Esophagus muscularis mucosa (tissue), 4 donors: ENCODE results near the gene KCND3. TPM values are rescaled to one million over a fixed set of nuclear protein-coding genes. Genes with fewer than 3 reads are reported as not detected.

Source experiments
- DNase-seq: peaks from one replicate; pipeline ENCODE4 v3.0.0-alpha.2; 2017; ENCODE audit errors: extremely low spot score
- H3K27ac ChIP-seq, 4 donors: fragments of 200-600 bp; sonication (generic); replicated peaks in 1 of 4; 1 replicate in 3 of 4; 2 replicates in 1 of 4; pipeline ENCODE4 v1.5.1; 2016 to 2019; ENCODE audit warnings: mild to moderate bottlenecking in 1 of 4
- H3K27me3 ChIP-seq, 4 donors: fragments of 200-600 bp; sonication (generic); one replicate each; pipeline versions ENCODE4 v1.5.1 to v1.6.0; 2016 to 2019
- H3K36me3 ChIP-seq, 4 donors: fragments of 200-600 bp; sonication (generic); one replicate each; pipeline ENCODE4 v1.5.1; 2016 to 2019
- H3K4me1 ChIP-seq, 4 donors: fragments of 200-600 bp; sonication (generic); one replicate each; pipeline ENCODE4 v1.5.1; 2016 to 2019
- H3K4me3 ChIP-seq, 4 donors: fragments of 200-600 bp; sonication (generic); 1 replicate in 2 of 4; 2 replicates in 2 of 4; pipeline ENCODE4 v1.5.1; 2016 to 2019; ENCODE audit warnings: mild to moderate bottlenecking in 4 of 4, moderate library complexity in 1 of 4
- H3K9me3 ChIP-seq, 4 donors: fragments of 200-600 bp; sonication (generic); 1 replicate in 3 of 4; 2 replicates in 1 of 4; pipeline ENCODE4 v1.5.1; 2016 to 2019
- EP300 ChIP-seq: sonication (generic); formaldehyde crosslinking; IDR thresholded peaks from one replicate; pipeline ENCODE4 v1.6.1; 2017; ENCODE audit warnings: antibody characterized with exemption
- POLR2A ChIP-seq: fragments of 450-650 bp; IDR thresholded peaks from one replicate; pipeline ENCODE4 v1.6.1; 2017; ENCODE audit warnings: antibody characterized with exemption, moderate library complexity, mild to moderate bottlenecking, low read depth
- POLR2AphosphoS5 ChIP-seq, 2 donors: sonication (generic); formaldehyde crosslinking; IDR thresholded peaks; one replicate each; pipeline ENCODE4 v1.6.1; 2017; ENCODE audit warnings: antibody characterized with exemption in 2 of 2
- WGBS: methylation state at CpG from one replicate; pipeline ENCODE4 v1.1.5; 2018; 5-methylcytosine and 5-hydroxymethylcytosine counted together
- intact Hi-C: fragments of 100-400 bp; cut with DNase I; formaldehyde crosslinking; loops from one replicate; pipeline ENCODE4 v1.15.1; 2023
- total RNA-seq, 4 donors: library from RNA; depleted of rRNA; stranded (reverse); fragments of >200 nt; gene quantifications; one replicate each; pipeline versions ENCODE4 v1.1.0 to v1.2.1, GENCODE V29; 2016
- TF ChIP-seq, protein P1 (sequence below), 3 experiments: fragments of 200-600 bp in 2 of 3; fragments of 450-650 bp in 1 of 3; sonication (generic) in 2 of 3; IDR thresholded peaks; one replicate each; pipeline ENCODE4 v1.5.1; 2017 to 2019; ENCODE audit warnings: antibody characterized with exemption in 3 of 3, mild to moderate bottlenecking in 2 of 3, moderate library complexity in 1 of 3

Gene KCND3
- total RNA-seq, 4 donors from 2014 or later, result 25.7 to 57.6 (median 47.5) TPM

DNA sequence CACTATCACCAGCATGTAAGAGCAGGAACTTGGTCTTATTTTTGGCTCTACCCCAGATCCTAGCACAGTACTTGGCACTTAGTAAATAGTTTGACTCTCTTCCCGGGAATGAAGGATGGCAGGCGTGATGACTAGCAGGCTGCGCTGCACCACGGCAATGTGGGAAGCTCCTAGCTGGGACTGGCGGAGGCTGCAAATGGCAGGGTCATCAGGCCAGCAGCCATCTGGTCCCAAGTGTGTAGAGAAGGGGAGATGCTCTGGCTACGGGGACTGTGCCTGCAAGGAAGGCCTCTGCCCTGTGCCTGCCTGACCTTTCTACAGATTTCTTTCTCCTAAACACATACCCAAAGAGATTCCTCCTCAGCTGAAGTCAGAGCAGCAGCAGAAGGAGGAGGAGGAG is 95.0 kb downstream of the KCND3 start:
- H3K9me3 ChIP-seq, result no peaks in the 10 kb centered on the region
- intact Hi-C loops, result no loop called here
- TF ChIP-seq, protein P1, sequence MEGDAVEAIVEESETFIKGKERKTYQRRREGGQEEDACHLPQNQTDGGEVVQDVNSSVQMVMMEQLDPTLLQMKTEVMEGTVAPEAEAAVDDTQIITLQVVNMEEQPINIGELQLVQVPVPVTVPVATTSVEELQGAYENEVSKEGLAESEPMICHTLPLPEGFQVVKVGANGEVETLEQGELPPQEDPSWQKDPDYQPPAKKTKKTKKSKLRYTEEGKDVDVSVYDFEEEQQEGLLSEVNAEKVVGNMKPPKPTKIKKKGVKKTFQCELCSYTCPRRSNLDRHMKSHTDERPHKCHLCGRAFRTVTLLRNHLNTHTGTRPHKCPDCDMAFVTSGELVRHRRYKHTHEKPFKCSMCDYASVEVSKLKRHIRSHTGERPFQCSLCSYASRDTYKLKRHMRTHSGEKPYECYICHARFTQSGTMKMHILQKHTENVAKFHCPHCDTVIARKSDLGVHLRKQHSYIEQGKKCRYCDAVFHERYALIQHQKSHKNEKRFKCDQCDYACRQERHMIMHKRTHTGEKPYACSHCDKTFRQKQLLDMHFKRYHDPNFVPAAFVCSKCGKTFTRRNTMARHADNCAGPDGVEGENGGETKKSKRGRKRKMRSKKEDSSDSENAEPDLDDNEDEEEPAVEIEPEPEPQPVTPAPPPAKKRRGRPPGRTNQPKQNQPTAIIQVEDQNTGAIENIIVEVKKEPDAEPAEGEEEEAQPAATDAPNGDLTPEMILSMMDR (IDR thresholded peaks at IDR 0.05), result no peak
- TF ChIP-seq EP300 (no peak), POLR2A (no peak), POLR2AphosphoS5 (IDR thresholded peaks at IDR 0.05) (no peak)
- DNase-seq, result no peak
- peaks cover 0 to 4% (median 0%) of the 10 kb centered on the region in 4 donors for H3K36me3 ChIP-seq
- no peak overlapping the region for H3K27ac ChIP-seq
- no peaks in the 10 kb centered on the region for H3K27me3 ChIP-seq
- no peak overlapping the region for H3K4me3 ChIP-seq
- peaks cover 0 to 12% (median 3%) of the 10 kb centered on the region in 4 donors for H3K4me1 ChIP-seq
- 82% methylated on average over 6 of the region's 6 CpGs for WGBS

DNA sequence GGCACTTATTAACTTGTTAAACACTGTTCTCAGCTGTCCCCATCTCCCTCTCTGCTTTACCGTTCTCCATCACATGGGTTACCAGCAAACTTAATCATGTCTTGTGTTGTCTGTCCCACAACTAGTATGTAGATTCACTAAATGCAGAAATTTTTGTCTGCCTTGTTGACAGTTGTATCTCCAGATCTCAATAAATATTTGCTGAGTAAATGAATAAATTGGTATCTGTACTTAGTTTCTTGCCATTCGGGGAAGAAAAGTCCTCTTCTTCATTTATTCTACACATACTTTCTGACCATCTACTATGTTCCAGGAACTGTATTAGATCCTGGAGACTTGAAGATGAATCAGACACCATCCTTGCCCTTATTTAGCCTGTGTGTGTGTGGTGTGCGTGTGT is 97.9 kb downstream of the KCND3 start:
- H3K36me3 ChIP-seq, result no peaks in the 10 kb centered on the region
- no peaks in the 10 kb centered on the region for H3K9me3 ChIP-seq
- intact Hi-C loops, result no loop called here
- H3K4me3 ChIP-seq, result no peak overlapping the region
- H3K27me3 ChIP-seq, result no peaks in the 10 kb centered on the region
- no peak for TF ChIP-seq EP300
- TF ChIP-seq, protein P1 (IDR thresholded peaks at IDR 0.05), result no peak
- no peak for TF ChIP-seq POLR2A
- TF ChIP-seq POLR2AphosphoS5 (IDR thresholded peaks at IDR 0.05), result no peak
- DNase-seq, result no peak
- 72% methylated on average over 3 of the region's 3 CpGs for whole genome bisulfite sequencing
- no peak overlapping the region for H3K27ac ChIP-seq
- H3K4me1 ChIP-seq, result peaks cover 0 to 13% (median 9%) of the 10 kb centered on the region in 4 donors

DNA sequence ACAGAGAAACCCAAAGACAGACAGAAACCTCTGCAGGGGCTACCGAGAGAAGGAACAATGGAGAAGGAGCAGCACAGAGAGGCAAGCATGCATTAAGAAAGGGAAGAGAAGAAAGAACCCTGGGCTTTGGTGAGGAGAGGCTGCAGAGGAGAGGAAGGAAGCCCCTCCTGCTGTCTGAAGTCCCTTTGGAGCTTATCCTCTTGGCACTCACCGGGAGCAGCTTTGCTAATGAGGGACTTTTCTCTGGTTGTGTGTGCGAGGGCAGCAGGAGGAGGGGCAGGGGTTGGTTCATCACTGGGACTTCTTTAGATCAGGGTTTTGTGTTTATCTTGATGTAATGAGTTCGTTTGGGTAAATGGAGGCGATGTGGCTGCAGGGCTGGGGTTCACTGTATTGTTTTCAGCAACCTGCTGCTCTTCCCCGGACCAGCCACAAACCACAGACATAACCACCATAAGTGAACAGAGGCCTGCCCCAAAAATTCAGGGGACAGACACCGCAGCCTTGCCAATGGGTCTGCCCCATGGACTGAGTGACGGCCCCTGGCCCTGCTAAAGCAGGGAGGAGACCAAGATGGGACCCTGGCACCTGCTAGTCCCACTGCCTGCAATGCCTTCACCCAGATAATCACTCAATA is 100.6 kb downstream of the KCND3 start:
- no peaks in the 10 kb centered on the region for H3K27me3 ChIP-seq
- no peaks in the 10 kb centered on the region for H3K9me3 ChIP-seq
- intact Hi-C loops, result no loop called here
- H3K36me3 ChIP-seq, result no peaks in the 10 kb centered on the region
- H3K27ac ChIP-seq, result no peak overlapping the region
- TF ChIP-seq POLR2AphosphoS5 (IDR thresholded peaks at IDR 0.05) (no peak), POLR2A (no peak), EP300 (no peak)
- TF ChIP-seq, protein P1 (IDR thresholded peaks at IDR 0.05), result no peak
- no peak overlapping the region for H3K4me3 ChIP-seq
- WGBS, result 82% methylated on average over 6 of the region's 8 CpGs
- peaks cover 0 to 9% (median 3%) of the 10 kb centered on the region in 4 donors for H3K4me1 ChIP-seq
- no peak for DNase-seq

DNA sequence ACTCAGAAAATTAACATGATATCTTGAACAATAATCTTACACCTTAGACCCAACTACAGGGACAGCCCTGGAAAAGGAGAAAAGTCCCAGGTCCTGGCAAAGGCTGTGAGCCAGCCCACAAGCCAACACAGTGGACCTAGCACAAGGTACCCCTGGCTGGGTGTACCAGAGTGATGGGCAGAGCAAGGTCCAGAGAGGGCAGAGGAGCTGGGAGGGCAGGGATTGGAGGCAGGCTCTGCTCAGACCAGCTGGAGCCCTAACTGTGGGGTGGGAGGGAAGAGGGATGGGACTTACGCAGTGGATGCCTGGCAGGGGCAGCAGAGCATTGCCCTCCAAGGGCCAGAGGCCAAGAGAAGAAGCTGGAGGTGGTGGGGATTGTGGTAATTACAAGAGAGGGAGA is 101.6 kb downstream of the KCND3 start:
- 84% methylated on average over 1 of the region's 1 CpG for WGBS
- DNase-seq, result no peak
- no peak for TF ChIP-seq POLR2A
- no peak for TF ChIP-seq EP300
- TF ChIP-seq, protein P1 (IDR thresholded peaks at IDR 0.05), result no peak
- no peak for TF ChIP-seq POLR2AphosphoS5 (IDR thresholded peaks at IDR 0.05)
- Histone ChIP-seq H3K4me3 (no peak overlapping the region), H3K27me3 (no peaks in the 10 kb centered on the region), H3K27ac (no peak overlapping the region), H3K4me1 (peaks cover 5 to 14% (median 10%) of the 10 kb centered on the region in 4 donors), H3K9me3 (no peaks in the 10 kb centered on the region), H3K36me3 (no peaks in the 10 kb centered on the region)
- intact Hi-C loops, result no loop called here

DNA sequence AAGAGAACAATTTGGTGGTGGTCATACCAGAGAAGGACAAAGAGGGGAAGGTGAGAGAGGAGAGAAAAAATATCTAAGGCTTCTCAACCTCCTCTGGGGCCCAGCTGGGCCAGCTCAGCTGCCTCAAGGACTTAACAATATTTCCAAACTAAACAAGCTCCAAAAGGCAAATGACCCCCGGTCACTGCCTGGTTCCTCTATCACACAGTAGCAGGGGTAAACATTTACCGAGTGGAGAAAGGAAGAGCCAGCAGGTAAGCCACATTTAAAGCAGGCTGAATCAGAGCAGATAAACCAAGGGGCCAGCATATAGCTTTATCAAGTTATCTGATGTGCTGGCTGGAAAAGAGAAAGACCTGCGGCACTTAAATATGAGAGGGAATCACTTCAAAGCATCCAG is 102.1 kb downstream of the KCND3 start:
- intact Hi-C loops, result no loop called here
- no peak overlapping the region for H3K27ac ChIP-seq
- no peaks in the 10 kb centered on the region for H3K9me3 ChIP-seq
- no peak for DNase-seq
- 72% methylated on average over 3 of the region's 3 CpGs for WGBS
- H3K4me1 ChIP-seq, result peaks cover 10 to 19% (median 14%) of the 10 kb centered on the region in 4 donors
- H3K4me3 ChIP-seq, result no peak overlapping the region
- no peaks in the 10 kb centered on the region for H3K36me3 ChIP-seq
- no peaks in the 10 kb centered on the region for H3K27me3 ChIP-seq
- TF ChIP-seq POLR2A (no peak), EP300 (no peak), POLR2AphosphoS5 (IDR thresholded peaks at IDR 0.05) (no peak)
- TF ChIP-seq, protein P1 (IDR thresholded peaks at IDR 0.05), result no peak
